B cell (primary cell): ENCODE data around the gene ZNF398. TPM values are rescaled to one million over a fixed set of nuclear protein-coding genes. Genes with fewer than 3 reads are reported as not detected.
A peak's percentile ranks its signal among the peaks of the same experiment; 100 is the strongest.

ENCODE experiments used
- ATAC-seq: fragments of 200-7000 bp; cut with Tn5 transposase; one replicate; pipeline ENCODE4 v1.10.0; 2021; ENCODE audit warnings: low read depth, mild to moderate bottlenecking, moderate number of reproducible peaks, moderate library complexity
- CTCF ChIA-PET: fragments of 350-600 bp; sonication (Branson Sonifier 250); formaldehyde crosslinking; loops from one replicate; lab custom pipeline; 2021; ENCODE audit warnings: antibody characterized with exemption, inconsistent platforms; lab: Charles Lee
- POLR2A ChIA-PET: fragments of 350-600 bp; sonication (Branson Sonifier 250); formaldehyde crosslinking; loops from one replicate; lab custom pipeline; 2021; ENCODE audit warnings: antibody characterized with exemption; lab: Charles Lee
- DNase-seq: peaks from one replicate; pipeline ENCODE4 v3.0.0; 2013
- H2AFZ ChIP-seq: 2 replicates; pipeline ENCODE4 v1.6.1; 2012; ENCODE audit warnings: mild to moderate bottlenecking, low read depth, low read length; ENCODE audit not compliant: insufficient read depth, poor library complexity, severe bottlenecking
- H3K27ac ChIP-seq, 2 donors: 1 replicate in 1 of 2; 2 replicates in 1 of 2; pipeline ENCODE4 v1.5.1; 2012 to 2013; ENCODE audit warnings: low read length in 2 of 2, mild to moderate bottlenecking in 2 of 2, moderate library complexity in 1 of 2
- H3K27me3 ChIP-seq, 4 experiments: fragments of 200-600 bp in 1 of 4; sonication (generic) in 1 of 4; replicated peaks in 1 of 4; 1 replicate in 2 of 4; 2 replicates in 2 of 4; pipeline versions ENCODE4 v1.6.1 to v1.7.0; 2013 to 2016; ENCODE audit warnings: low read length in 3 of 4, mild to moderate bottlenecking in 2 of 4, mixed read lengths in 1 of 4, moderate library complexity in 1 of 4; ENCODE audit not compliant: insufficient read depth in 4 of 4, control insufficient read depth in 3 of 4; ENCODE audit errors: control extremely low read depth in 1 of 4
- H3K36me3 ChIP-seq, 2 experiments: replicated peaks in 1 of 2; 1 replicate in 1 of 2; 2 replicates in 1 of 2; pipeline versions ENCODE4 v1.6.1 to v1.7.1; 2013; ENCODE audit warnings: low read length in 1 of 2; ENCODE audit not compliant: insufficient read depth in 2 of 2, control insufficient read depth in 1 of 2; ENCODE audit errors: control extremely low read depth in 1 of 2, extremely low read depth in 1 of 2
- H3K4me1 ChIP-seq, 2 donors: fragments of 200-600 bp in 1 of 2; sonication (generic) in 1 of 2; 1 replicate in 1 of 2; 2 replicates in 1 of 2; pipeline versions ENCODE4 v1.5.1 to v1.6.1; 2013 to 2017; ENCODE audit warnings: low read length in 2 of 2; ENCODE audit not compliant: control insufficient read depth in 2 of 2, insufficient read depth in 2 of 2
- H3K4me2 ChIP-seq: replicated peaks from 2 replicates; pipeline ENCODE3; 2012; ENCODE audit warnings: mild to moderate bottlenecking, low read depth, low read length; ENCODE audit not compliant: poor library complexity, severe bottlenecking
- H3K4me3 ChIP-seq, 5 experiments: fragments of 200-600 bp in 1 of 5; sonication (generic) in 1 of 5; 1 replicate in 3 of 5; 2 replicates in 2 of 5; pipeline versions ENCODE4 v1.5.1 to v1.7.0; 2011 to 2016; ENCODE audit warnings: low read length in 4 of 5, mild to moderate bottlenecking in 4 of 5, low read depth in 2 of 5, control low read depth in 1 of 5, moderate library complexity in 1 of 5; ENCODE audit not compliant: insufficient read depth in 1 of 5; ENCODE audit errors: control extremely low read depth in 1 of 5, extremely low read depth in 1 of 5
- H3K79me2 ChIP-seq: fragments of 200-600 bp; sonication (generic); one replicate; pipeline ENCODE4 v1.6.0; 2016; ENCODE audit warnings: low read length; ENCODE audit not compliant: control insufficient read depth, insufficient read depth
- H3K9ac ChIP-seq: fragments of 200-600 bp; sonication (generic); 2 replicates; pipeline ENCODE4 v1.6.1; 2017; ENCODE audit warnings: mild to moderate bottlenecking, low read length, moderate library complexity
- H3K9me3 ChIP-seq, 3 donors: one replicate each; pipeline versions ENCODE4 v1.6.1 to v1.7.1; 2013; ENCODE audit warnings: low read length in 2 of 3; ENCODE audit not compliant: control insufficient read depth in 2 of 3, insufficient read depth in 1 of 3; ENCODE audit errors: control extremely low read depth in 1 of 3
- H4K20me1 ChIP-seq: 2 replicates; pipeline ENCODE4 v1.6.0; 2012; ENCODE audit warnings: mild to moderate bottlenecking, low read length; ENCODE audit not compliant: insufficient read depth, control insufficient read depth, poor library complexity, severe bottlenecking
- H3K27ac Mint-ChIP-seq: one replicate; pipeline ENCODE4 v1.8.0; 2021; ENCODE audit warnings: mixed read lengths
- H3K27me3 Mint-ChIP-seq: one replicate; pipeline ENCODE4 v1.8.0; 2021; ENCODE audit warnings: mixed read lengths
- H3K4me1 Mint-ChIP-seq: one replicate; pipeline ENCODE4 v1.8.0; 2021; ENCODE audit warnings: mixed read lengths
- H3K4me3 Mint-ChIP-seq: one replicate; pipeline ENCODE4 v1.8.0; 2021; ENCODE audit warnings: mixed read lengths
- H3K9me3 Mint-ChIP-seq: one replicate; pipeline ENCODE4 v1.8.0; 2022; ENCODE audit warnings: mixed read lengths; ENCODE audit not compliant: insufficient read depth
- CTCF ChIP-seq: fragments of 200-600 bp; IDR thresholded peaks from one replicate; pipeline ENCODE4 v1.8.0; 2022; ENCODE audit warnings: antibody characterized with exemption, mild to moderate bottlenecking
- EZH2 ChIP-seq: IDR thresholded peaks from 2 replicates; pipeline ENCODE4 v1.6.1; 2012; ENCODE audit warnings: borderline replicate concordance, low read depth, mild to moderate bottlenecking, moderate library complexity, low read length; ENCODE audit not compliant: insufficient read depth, poor library complexity, severe bottlenecking
- WGBS: methylation state at CpG from one replicate; pipeline ENCODE4 v1.1.5; 2013; ENCODE audit warnings: missing lambda C conversion rate; ENCODE audit not compliant: insufficient coverage; 5-methylcytosine and 5-hydroxymethylcytosine counted together
- intact Hi-C: fragments of 100-400 bp; cut with micrococcal nuclease; formaldehyde crosslinking; loops from one replicate; pipeline ENCODE4 v1.10.0; 2022
- polyA plus RNA-seq: library from polyadenylated mRNA; depleted of rRNA; stranded (reverse); fragments of >200 nt; gene quantifications from 2 replicates; pipeline ENCODE4 v1.2.3, GENCODE V29; 2012
- total RNA-seq, 2 donors: library from RNA; stranded (reverse); fragments of 120-200 nt in 1 of 2; gene quantifications; 1 replicate in 1 of 2; 2 replicates in 1 of 2; pipeline versions ENCODE4 v1.2.3 to v1.2.4, GENCODE V29; 2013 to 2022

ZNF398 gene
- total and polyA plus RNA-seq, 2 donors (not counting 1 experiment from before 2014, with no cell fraction given): 7.7 to 22.5 TPM

GRCh38 chr7:149195180-149196150 is 48.2 kb downstream of the ZNF398 start, which contains the start of gene ZNF282:
ZNF282 (plus strand) TSS chr7:149195546; CDS start chr7:149195590, 44 bp downstream.
- Histone ChIP-seq H3K4me1 (peaks cover 14 to 18% of the 10 kb centered on the region in 2 donors), H3K9ac (peak within 1 kb of the TSS; percentile 94), H4K20me1 (peaks cover 10% of the 10 kb centered on the region), H3K4me2 (peak within 1 kb of the TSS; percentile 90), H2AFZ (peak within 1 kb of the TSS; percentile 94), H3K36me3 (peaks cover 6 to 15% of the 10 kb centered on the region in 2 experiments), H3K9me3 (no peaks in the 10 kb centered on the region), H3K79me2 (peaks cover 31% of the 10 kb centered on the region), H3K27me3 (no peaks in the 10 kb centered on the region), H3K4me3 (peak within 1 kb of the TSS; percentile 60 to 92 (median 83)), H3K27ac (peak within 1 kb of the TSS; percentile 47 to 76)
- intact Hi-C loops: loop anchor here (1.0 to 5.0 kb wide), 6 partner anchors 48 to 642 kb away; partner anchors contain the start of genes ZNF398, ZNF425, ZNF746 and ZNF862
- under 1% methylated on average over 88 of the region's 97 CpGs for WGBS
- Mint-ChIP-seq H3K9me3 (no peaks in the 10 kb centered on the region), H3K27me3 (no peaks in the 10 kb centered on the region), H3K4me3 (peak within 1 kb of the TSS; percentile 89), H3K27ac (peak within 1 kb of the TSS; percentile 81), H3K4me1 (peaks cover 38% of the 10 kb centered on the region)
- CTCF ChIA-PET: interaction anchor here (0.6 to 2.4 kb wide), 16 partner anchors 9 to 429 kb away, joined by 3 to 18 read pairs (median 4); partner anchors contain the start of genes ZNF398, ZNF425 and ZNF783
- POLR2A ChIA-PET: interaction anchor here (0.5 to 1.2 kb wide), 5 partner anchors 48 to 245 kb away, joined by 3 to 21 read pairs (median 3); partner anchors contain the start of genes ZNF398 and ZNF425
- TF ChIP-seq CTCF: peak; percentile 58
- TF ChIP-seq EZH2: no peak
- DNase-seq (peak; percentile 81), ATAC-seq (peak; percentile 84)
